ENCODE data around the gene SIRPA.

GRCh38 chr20:1946762-1947534, 51.7 kb downstream of the SIRPA start:
- no peak for TF ChIP-seq CTCF (conservative IDR thresholded peaks at IDR 0.05)
- TF ChIP-seq ZFX (IDR thresholded peaks at IDR 0.05): no peak

All from C4-2B (cell line).